ENCODE data around the gene PSPC1. TPM values are rescaled to one million over a fixed set of nuclear protein-coding genes. Genes with fewer than 3 reads are reported as not detected.

PSPC1 gene
- total RNA-seq, 1 donor from 2014 or later = 50.1 TPM

DNA sequence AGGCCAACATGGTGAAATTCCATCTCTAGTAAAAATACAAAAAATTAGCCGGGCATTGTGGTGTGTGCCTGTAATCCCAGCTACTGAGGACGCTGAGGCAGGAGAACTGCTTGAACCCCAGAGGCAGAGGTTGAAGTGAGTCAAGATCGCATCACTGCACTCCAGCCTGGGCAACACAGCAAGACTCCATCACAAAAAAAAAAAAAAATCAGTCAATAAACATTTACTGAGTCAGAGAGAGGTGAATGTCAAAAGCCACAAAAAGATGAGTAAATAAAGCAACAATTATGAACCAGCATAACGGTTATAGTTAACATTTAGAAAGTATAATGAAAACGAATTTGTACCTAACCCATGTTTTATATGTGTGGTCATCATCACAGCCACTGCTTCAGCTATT lies 23.1 kb downstream of the PSPC1 start:
- H3K27me3 Mint-ChIP-seq (ENCODE audit: unreplicated experiment) = no peaks in the 10 kb centered on the region
- DNase-seq (ENCODE audit: low spot score) = no peak
- no peak overlapping the region for H3K4me3 Mint-ChIP-seq (ENCODE audit: unreplicated experiment)
- peaks cover 6% of the 10 kb centered on the region for H3K4me1 Mint-ChIP-seq (ENCODE audit: unreplicated experiment)
- no peaks in the 10 kb centered on the region for H3K9me3 Mint-ChIP-seq (ENCODE audit: unreplicated experiment)
- H3K36me3 Mint-ChIP-seq (ENCODE audit: low read depth, unreplicated experiment) = peaks cover 17% of the 10 kb centered on the region
- no peak overlapping the region for H3K27ac Mint-ChIP-seq (ENCODE audit: unreplicated experiment)
- TF ChIP-seq CTCF (IDR thresholded peaks at IDR 0.05; ENCODE audit: unreplicated experiment) = no peak

- Mint-ChIP-seq H3K4me3 (ENCODE audit: unreplicated experiment) (no peak overlapping the region), H3K4me1 (ENCODE audit: unreplicated experiment) (no peaks in the 10 kb centered on the region), H3K36me3 (ENCODE audit: low read depth, unreplicated experiment) (peaks cover 15% of the 10 kb centered on the region), H3K27me3 (ENCODE audit: unreplicated experiment) (no peaks in the 10 kb centered on the region), H3K9me3 (ENCODE audit: unreplicated experiment) (peaks cover 4% of the 10 kb centered on the region), H3K27ac (ENCODE audit: unreplicated experiment) (no peak overlapping the region)
- DNase-seq (ENCODE audit: low spot score) = no peak
- TF ChIP-seq CTCF (IDR thresholded peaks at IDR 0.05; ENCODE audit: unreplicated experiment) = no peak
These were observed 40.1 kb downstream of the PSPC1 start for GRCh38 chr13:19742643-19743042.

DNA sequence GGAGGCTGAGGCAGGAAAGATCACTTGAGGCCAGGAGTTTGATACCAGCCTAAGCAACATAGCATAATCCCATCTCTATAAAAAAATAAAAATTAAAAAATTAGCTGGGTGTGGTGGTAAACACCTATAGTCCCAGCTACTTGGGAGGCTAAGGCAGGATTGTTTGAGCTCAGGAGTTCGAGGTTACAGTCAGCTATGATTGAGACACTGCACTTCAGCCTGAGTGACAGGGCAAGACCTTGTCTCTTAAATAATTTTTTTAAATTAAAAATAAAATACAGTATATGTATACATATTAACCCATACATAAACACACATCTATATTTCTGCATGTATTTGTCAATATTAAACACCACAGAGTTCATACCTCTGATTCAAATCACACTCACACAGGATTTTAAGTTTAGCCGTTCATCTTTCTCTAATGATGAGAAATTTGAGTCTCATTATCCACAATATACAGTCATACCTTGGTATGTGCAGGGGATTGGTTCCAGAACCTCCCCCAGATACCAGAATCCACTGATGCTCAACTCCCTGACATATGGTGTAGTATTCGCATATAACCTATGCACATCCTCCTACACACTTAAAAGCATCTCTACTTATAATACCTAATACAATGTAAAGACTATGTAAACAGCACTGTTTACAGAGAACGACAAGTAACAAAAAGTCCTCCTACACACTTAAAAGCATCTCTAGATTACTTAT lies 44.7 kb downstream of the PSPC1 start:
- TF ChIP-seq CTCF (IDR thresholded peaks at IDR 0.05; ENCODE audit: unreplicated experiment) = no peak
- H3K4me1 Mint-ChIP-seq (ENCODE audit: unreplicated experiment) = peaks cover 6% of the 10 kb centered on the region
- DNase-seq (ENCODE audit: low spot score) = no peak
- H3K27me3 Mint-ChIP-seq (ENCODE audit: unreplicated experiment) = no peaks in the 10 kb centered on the region
- H3K36me3 Mint-ChIP-seq (ENCODE audit: low read depth, unreplicated experiment) = peaks cover 33% of the 10 kb centered on the region
- H3K4me3 Mint-ChIP-seq (ENCODE audit: unreplicated experiment) = no peak overlapping the region
- H3K9me3 Mint-ChIP-seq (ENCODE audit: unreplicated experiment) = peaks cover 4% of the 10 kb centered on the region
- no peak overlapping the region for H3K27ac Mint-ChIP-seq (ENCODE audit: unreplicated experiment)

DNA sequence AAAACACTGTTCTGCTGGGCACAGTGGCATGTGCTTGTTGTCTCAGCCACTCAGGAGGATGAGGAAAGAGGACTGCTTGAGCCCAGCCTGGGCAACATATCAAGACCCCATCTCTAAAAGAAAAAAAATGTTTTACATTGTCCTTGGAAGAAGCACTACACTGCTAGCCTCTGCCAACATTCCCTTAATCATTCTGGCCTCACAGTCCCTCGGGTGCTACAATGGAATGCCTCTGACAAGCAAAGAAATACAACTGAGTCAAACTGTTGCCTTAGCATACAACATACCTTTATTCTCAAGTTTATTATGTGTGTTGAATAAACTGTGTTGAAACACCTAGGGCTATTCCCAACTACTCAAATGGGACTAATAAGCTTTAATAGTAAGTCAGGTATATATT lies 56.1 kb downstream of the PSPC1 start:
- no peak for TF ChIP-seq CTCF (IDR thresholded peaks at IDR 0.05; ENCODE audit: unreplicated experiment)
- no peak for DNase-seq (ENCODE audit: low spot score)
- no peaks in the 10 kb centered on the region for H3K9me3 Mint-ChIP-seq (ENCODE audit: unreplicated experiment)
- no peaks in the 10 kb centered on the region for H3K4me1 Mint-ChIP-seq (ENCODE audit: unreplicated experiment)
- no peak overlapping the region for H3K4me3 Mint-ChIP-seq (ENCODE audit: unreplicated experiment)
- H3K36me3 Mint-ChIP-seq (ENCODE audit: low read depth, unreplicated experiment) = peaks cover 21% of the 10 kb centered on the region
- H3K27me3 Mint-ChIP-seq (ENCODE audit: unreplicated experiment) = no peaks in the 10 kb centered on the region
- no peak overlapping the region for H3K27ac Mint-ChIP-seq (ENCODE audit: unreplicated experiment)

GRCh38 chr13:19725320-19725719 lies 57.4 kb downstream of the PSPC1 start:
- DNase-seq (ENCODE audit: low spot score) = no peak
- no peaks in the 10 kb centered on the region for H3K4me1 Mint-ChIP-seq (ENCODE audit: unreplicated experiment)
- no peak for TF ChIP-seq CTCF (IDR thresholded peaks at IDR 0.05; ENCODE audit: unreplicated experiment)
- H3K9me3 Mint-ChIP-seq (ENCODE audit: unreplicated experiment) = no peaks in the 10 kb centered on the region
- peaks cover 21% of the 10 kb centered on the region for H3K36me3 Mint-ChIP-seq (ENCODE audit: low read depth, unreplicated experiment)
- H3K27ac Mint-ChIP-seq (ENCODE audit: unreplicated experiment) = no peak overlapping the region
- H3K4me3 Mint-ChIP-seq (ENCODE audit: unreplicated experiment) = no peak overlapping the region
- no peaks in the 10 kb centered on the region for H3K27me3 Mint-ChIP-seq (ENCODE audit: unreplicated experiment)

All from endothelial cell (in vitro differentiated cells).